GM12878 (cell line): ENCODE measurements around the gene CEP126. TPM values are rescaled to one million over a fixed set of nuclear protein-coding genes. Genes with fewer than 3 reads are reported as not detected.

ENCODE experiments used
- ATAC-seq: fragments of 200-7000 bp; cut with Tn5 transposase; 3 replicates; pipeline ENCODE4 v1.9.1; 2020; ENCODE audit warnings: mild to moderate bottlenecking, moderate library complexity
- BruUV-seq: library from RNA; stranded (reverse); fragments of 400-500 nt; replicated peaks from 2 replicates; lab custom pipeline; 2021; lab: Mats Ljungman, UMichigan
- CTCF ChIA-PET: fragments of 300-600 bp; sonication (Branson Sonifier 250); formaldehyde crosslinking; extraction: SDS; loops from one replicate; lab custom pipeline; 2021; ENCODE audit warnings: inconsistent platforms; lab: Yijun Ruan, JAX
- POLR2A ChIA-PET: fragments of 350-600 bp; formaldehyde crosslinking; extraction: SDS; loops from one replicate; lab custom pipeline; 2021; ENCODE audit warnings: inconsistent platforms; lab: Charles Lee
- RAD21 ChIA-PET: fragments of 300-600 bp; sonication (Branson Sonifier 250); formaldehyde crosslinking; loops from one replicate; lab custom pipeline; 2023; ENCODE audit warnings: antibody characterized with exemption; ENCODE audit not compliant: unreplicated experiment; lab: Charles Lee
- SMC1A ChIA-PET: fragments of 300-600 bp; sonication (Branson Sonifier 250); formaldehyde crosslinking; loops from one replicate; lab custom pipeline; 2023; ENCODE audit not compliant: unreplicated experiment, uncharacterized antibody; lab: Charles Lee
- DNase-seq: peaks from one replicate; pipeline ENCODE4 v3.0.0-alpha.2; 2011; ENCODE audit warnings: low read depth, low spot score
- FAIRE-seq: peaks from 3 replicates; lab custom pipeline; 2011; peaks lifted over from hg19 to GRCh38; lab: Jason Lieb, UNC
- H2AFZ ChIP-seq: 2 replicates; pipeline ENCODE4 v1.6.0; 2011; ENCODE audit warnings: low read depth, low read length, control low read depth; ENCODE audit not compliant: control insufficient read depth
- H3K27ac ChIP-seq: 2 replicates; pipeline ENCODE4 v1.5.1; 2011; ENCODE audit warnings: control low read depth; ENCODE audit not compliant: control insufficient read depth, insufficient read depth
- H3K27me3 ChIP-seq, 2 experiments: replicated peaks in 1 of 2; 2 replicates each; pipeline versions ENCODE4 v1.6.0 to v1.6.1; 2011; ENCODE audit warnings: low read length in 1 of 2; ENCODE audit not compliant: control insufficient read depth in 2 of 2, insufficient read depth in 2 of 2
- H3K36me3 ChIP-seq, 2 experiments: 2 replicates each; pipeline ENCODE4 v1.5.1; 2011; ENCODE audit warnings: low read length in 1 of 2; ENCODE audit not compliant: control insufficient read depth in 2 of 2, insufficient read depth in 2 of 2
- H3K4me1 ChIP-seq: 2 replicates; pipeline ENCODE4 v1.6.1; 2011; ENCODE audit warnings: mild to moderate bottlenecking, low read length, moderate library complexity, mixed read lengths; ENCODE audit not compliant: control insufficient read depth, insufficient read depth
- H3K4me2 ChIP-seq: 2 replicates; pipeline ENCODE4 v1.6.0; 2011; ENCODE audit warnings: control low read depth; ENCODE audit not compliant: control insufficient read depth, insufficient read depth
- H3K4me3 ChIP-seq: fragments of 200-600 bp; sonication (generic); 2 replicates; pipeline ENCODE4 v1.5.1; 2016
- H3K79me2 ChIP-seq: 2 replicates; pipeline ENCODE4 v1.6.0; 2011; ENCODE audit warnings: low read length; ENCODE audit not compliant: control insufficient read depth, insufficient read depth
- H3K9ac ChIP-seq: 2 replicates; pipeline ENCODE4 v1.8.0; 2011; ENCODE audit warnings: low read length, control low read depth, mixed read lengths; ENCODE audit not compliant: control insufficient read depth, insufficient read depth
- H3K9me3 ChIP-seq: replicated peaks from 3 replicates; pipeline ENCODE4 v1.5.1; 2011; ENCODE audit warnings: mild to moderate bottlenecking, low read length; ENCODE audit not compliant: control insufficient read depth, insufficient read depth
- H4K20me1 ChIP-seq: 2 replicates; pipeline ENCODE4 v1.6.0; 2011; ENCODE audit not compliant: control insufficient read depth, insufficient read depth
- CEBPB ChIP-seq, 2 experiments: fragments of 150-350 bp in 1 of 2; IDR thresholded peaks; 2 replicates each; pipeline ENCODE4 v1.6.1; 2012 to 2014; ENCODE audit warnings: low read depth in 2 of 2, low read length in 2 of 2, borderline replicate concordance in 1 of 2, inconsistent platforms in 1 of 2
- DPF2 ChIP-seq: fragments of 450-650 bp; IDR thresholded peaks from 2 replicates; pipeline ENCODE4 v1.6.1; 2017; ENCODE audit warnings: mild to moderate bottlenecking
- ESRRA ChIP-seq: IDR thresholded peaks from 2 replicates; pipeline ENCODE4 v1.6.1; 2012; ENCODE audit warnings: mild to moderate bottlenecking, low read length, improper control_type of control experiment
- ETV6 ChIP-seq, 2 experiments: fragments of 450-650 bp in 1 of 2; IDR thresholded peaks in 1 of 2; conservative IDR thresholded peaks in 1 of 2; 2 replicates each; pipeline ENCODE4 v1.6.1; 2014; ENCODE audit warnings: antibody characterized with exemption in 1 of 2, borderline replicate concordance in 1 of 2, low read depth in 1 of 2, mild to moderate bottlenecking in 1 of 2, moderate library complexity in 1 of 2
- NFXL1 ChIP-seq: fragments of 450-650 bp; IDR thresholded peaks from 2 replicates; pipeline ENCODE4 v1.6.1; 2017; ENCODE audit warnings: antibody characterized with exemption, mild to moderate bottlenecking, borderline replicate concordance
- PAX8 ChIP-seq: fragments of 450-650 bp; IDR thresholded peaks from 2 replicates; pipeline ENCODE4 v1.6.1; 2017; ENCODE audit warnings: mild to moderate bottlenecking, moderate library complexity
- SMAD5 ChIP-seq: IDR thresholded peaks from 2 replicates; pipeline ENCODE4 v1.6.1; 2016; ENCODE audit warnings: antibody characterized with exemption, low read depth
- TAF1 ChIP-seq: IDR thresholded peaks from 2 replicates; pipeline ENCODE4 v1.6.1; 2011; ENCODE audit warnings: mild to moderate bottlenecking, low read depth, low read length, borderline replicate concordance
- ZNF207 ChIP-seq: fragments of 450-650 bp; IDR thresholded peaks from 2 replicates; pipeline ENCODE4 v1.6.1; 2014; ENCODE audit warnings: antibody characterized with exemption, mild to moderate bottlenecking, borderline replicate concordance
- ZNF24 ChIP-seq: fragments of 450-650 bp; IDR thresholded peaks from 2 replicates; pipeline ENCODE4 v1.6.1; 2017; ENCODE audit warnings: antibody characterized with exemption, mild to moderate bottlenecking
- WGBS: methylation state at CpG from one replicate; pipeline ENCODE4 v1.1.6; 2016; ENCODE audit warnings: low lambda C conversion rate; ENCODE audit not compliant: insufficient replicate concordance, insufficient coverage; ENCODE audit errors: missing lambda C conversion rate; 5-methylcytosine and 5-hydroxymethylcytosine counted together
- in situ Hi-C: fragments of 300-500 bp; cut with MboI; formaldehyde crosslinking; loops from 9 replicates; pipeline ENCODE4 v1.14.3; 2018; ENCODE audit warnings: mixed read lengths
- intact Hi-C: fragments of 100-400 bp; cut with micrococcal nuclease; formaldehyde crosslinking; loops from one replicate; pipeline ENCODE4 v1.14.2; 2022; ENCODE audit not compliant: unreplicated experiment
- polyA plus RNA-seq, 11 experiments: library from polyadenylated mRNA; depleted of rRNA in 4 of 11; unstranded in 6 of 11; stranded (reverse) in 5 of 11; fragments of >200 nt; fragmentation: Nextera tagmentation in 4 of 11; fragmentation: Illumina TruSeq in 1 of 11; extraction: Ambion mirVana in 4 of 11; extraction: Trizol in 1 of 11; gene quantifications; 1 replicate in 1 of 11; 2 replicates in 10 of 11; pipeline versions ENCODE4 v1.2.1 to v1.2.3, GENCODE V29; 2011 to 2016; ENCODE audit warnings: inconsistent platforms in 2 of 11, missing spikeins in 2 of 11, low read depth in 1 of 11
- total RNA-seq, 4 experiments: library from RNA; depleted of rRNA in 3 of 4; stranded (reverse); fragments of >200 nt in 3 of 4; fragmentation: Illumina TruSeq in 1 of 4; extraction: Trizol in 1 of 4; gene quantifications; 2 replicates each; pipeline versions ENCODE4 v1.2.1 to v1.2.3, GENCODE V29; 2013 to 2021
- TF ChIP-seq, protein P1 (sequence below): fragments of 450-650 bp; IDR thresholded peaks from 2 replicates; pipeline ENCODE4 v1.6.1; 2017; ENCODE audit warnings: mild to moderate bottlenecking, moderate library complexity
- TF ChIP-seq, protein P2 (sequence below): IDR thresholded peaks from 2 replicates; pipeline ENCODE4 v1.6.1; 2011; ENCODE audit warnings: borderline replicate concordance, low read depth, mild to moderate bottlenecking, moderate library complexity, mixed read lengths, low read length; ENCODE audit not compliant: insufficient read depth; ENCODE audit errors: extremely low read length
- TF ChIP-seq, protein P3 (sequence below): IDR thresholded peaks from 2 replicates; pipeline ENCODE4 v1.6.1; 2011; ENCODE audit warnings: borderline replicate concordance, low read depth, mild to moderate bottlenecking, moderate library complexity, low read length; ENCODE audit not compliant: insufficient read depth, poor library complexity, severe bottlenecking
- TF ChIP-seq, protein P4 (sequence below): IDR thresholded peaks from 2 replicates; pipeline ENCODE4 v1.6.1; 2011; ENCODE audit warnings: mild to moderate bottlenecking, low read depth, low read length, moderate library complexity; ENCODE audit not compliant: insufficient replicate concordance

CEP126 gene
- total and polyA plus RNA-seq, 10 of the 15 experiments (the other 5 are each of a cell fraction or from before 2014, with no cell fraction given): 0.01 TPM; not detected in 8

DNA sequence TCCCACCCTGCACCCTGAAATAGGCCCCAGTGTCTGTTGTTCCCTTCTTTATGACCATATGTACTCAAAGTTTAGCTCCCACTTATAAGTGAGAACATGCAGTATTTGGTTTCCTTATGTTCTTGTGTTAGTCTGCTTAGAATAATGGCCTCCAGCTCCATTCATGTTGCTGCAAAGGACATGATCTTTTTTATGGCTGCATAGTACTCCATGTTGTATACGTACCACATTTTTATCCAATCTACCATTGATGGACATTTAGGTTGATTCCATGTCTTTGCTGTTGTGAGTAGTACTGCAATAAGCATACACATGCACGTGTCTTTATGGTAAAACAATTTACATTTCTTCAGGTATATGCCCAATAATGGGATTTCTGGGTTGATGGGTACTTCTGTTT is 60.9 kb downstream of the CEP126 start (continued):
- TF ChIP-seq, protein P1, sequence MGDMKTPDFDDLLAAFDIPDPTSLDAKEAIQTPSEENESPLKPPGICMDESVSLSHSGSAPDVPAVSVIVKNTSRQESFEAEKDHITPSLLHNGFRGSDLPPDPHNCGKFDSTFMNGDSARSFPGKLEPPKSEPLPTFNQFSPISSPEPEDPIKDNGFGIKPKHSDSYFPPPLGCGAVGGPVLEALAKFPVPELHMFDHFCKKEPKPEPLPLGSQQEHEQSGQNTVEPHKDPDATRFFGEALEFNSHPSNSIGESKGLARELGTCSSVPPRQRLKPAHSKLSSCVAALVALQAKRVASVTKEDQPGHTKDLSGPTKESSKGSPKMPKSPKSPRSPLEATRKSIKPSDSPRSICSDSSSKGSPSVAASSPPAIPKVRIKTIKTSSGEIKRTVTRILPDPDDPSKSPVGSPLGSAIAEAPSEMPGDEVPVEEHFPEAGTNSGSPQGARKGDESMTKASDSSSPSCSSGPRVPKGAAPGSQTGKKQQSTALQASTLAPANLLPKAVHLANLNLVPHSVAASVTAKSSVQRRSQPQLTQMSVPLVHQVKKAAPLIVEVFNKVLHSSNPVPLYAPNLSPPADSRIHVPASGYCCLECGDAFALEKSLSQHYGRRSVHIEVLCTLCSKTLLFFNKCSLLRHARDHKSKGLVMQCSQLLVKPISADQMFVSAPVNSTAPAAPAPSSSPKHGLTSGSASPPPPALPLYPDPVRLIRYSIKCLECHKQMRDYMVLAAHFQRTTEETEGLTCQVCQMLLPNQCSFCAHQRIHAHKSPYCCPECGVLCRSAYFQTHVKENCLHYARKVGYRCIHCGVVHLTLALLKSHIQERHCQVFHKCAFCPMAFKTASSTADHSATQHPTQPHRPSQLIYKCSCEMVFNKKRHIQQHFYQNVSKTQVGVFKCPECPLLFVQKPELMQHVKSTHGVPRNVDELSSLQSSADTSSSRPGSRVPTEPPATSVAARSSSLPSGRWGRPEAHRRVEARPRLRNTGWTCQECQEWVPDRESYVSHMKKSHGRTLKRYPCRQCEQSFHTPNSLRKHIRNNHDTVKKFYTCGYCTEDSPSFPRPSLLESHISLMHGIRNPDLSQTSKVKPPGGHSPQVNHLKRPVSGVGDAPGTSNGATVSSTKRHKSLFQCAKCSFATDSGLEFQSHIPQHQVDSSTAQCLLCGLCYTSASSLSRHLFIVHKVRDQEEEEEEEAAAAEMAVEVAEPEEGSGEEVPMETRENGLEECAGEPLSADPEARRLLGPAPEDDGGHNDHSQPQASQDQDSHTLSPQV: no peak

DNA sequence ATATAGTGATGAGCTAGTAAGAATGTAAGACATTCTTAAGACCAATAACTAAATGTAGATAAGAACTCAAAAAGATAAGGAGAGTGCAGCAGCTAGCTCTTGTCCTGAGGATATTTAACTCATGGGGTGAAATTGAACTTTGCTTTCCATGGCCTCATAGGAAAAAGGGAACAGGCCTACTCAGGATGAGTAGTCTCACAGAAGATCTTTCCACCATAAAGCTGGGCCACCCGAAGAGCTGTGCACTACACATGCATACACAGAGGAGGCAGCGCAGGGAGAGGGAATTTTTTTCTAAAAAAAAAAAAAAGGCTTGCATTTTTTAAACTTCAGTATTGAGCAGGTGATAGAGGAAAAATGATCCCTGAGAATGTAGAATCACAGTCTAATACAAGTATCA is 72.6 kb downstream of the CEP126 start:
- H3K27me3 ChIP-seq: no peaks in the 10 kb centered on the region
- no peaks in the 10 kb centered on the region for H4K20me1 ChIP-seq
- H3K27ac ChIP-seq: no peak overlapping the region
- no peak overlapping the region for H3K4me2 ChIP-seq
- H3K79me2 ChIP-seq: no peaks in the 10 kb centered on the region
- H3K36me3 ChIP-seq: no peaks in the 10 kb centered on the region
- H3K9me3 ChIP-seq: no peaks in the 10 kb centered on the region
- no peak for DNase-seq
- in situ Hi-C loops: no loop called here
- intact Hi-C loops: no loop called here
- TF ChIP-seq, protein P2, sequence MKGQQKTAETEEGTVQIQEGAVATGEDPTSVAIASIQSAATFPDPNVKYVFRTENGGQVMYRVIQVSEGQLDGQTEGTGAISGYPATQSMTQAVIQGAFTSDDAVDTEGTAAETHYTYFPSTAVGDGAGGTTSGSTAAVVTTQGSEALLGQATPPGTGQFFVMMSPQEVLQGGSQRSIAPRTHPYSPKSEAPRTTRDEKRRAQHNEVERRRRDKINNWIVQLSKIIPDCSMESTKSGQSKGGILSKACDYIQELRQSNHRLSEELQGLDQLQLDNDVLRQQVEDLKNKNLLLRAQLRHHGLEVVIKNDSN: no peak
- no peak for TF ChIP-seq SMAD5
- no peak for TF ChIP-seq ETV6 (conservative IDR thresholded peaks at IDR 0.05 in 1 of 2, IDR thresholded peaks at IDR 0.05 in 1 of 2; ENCODE audit: borderline replicate concordance in 1 of 2, low read depth in 1 of 2)
- TF ChIP-seq, protein P3, sequence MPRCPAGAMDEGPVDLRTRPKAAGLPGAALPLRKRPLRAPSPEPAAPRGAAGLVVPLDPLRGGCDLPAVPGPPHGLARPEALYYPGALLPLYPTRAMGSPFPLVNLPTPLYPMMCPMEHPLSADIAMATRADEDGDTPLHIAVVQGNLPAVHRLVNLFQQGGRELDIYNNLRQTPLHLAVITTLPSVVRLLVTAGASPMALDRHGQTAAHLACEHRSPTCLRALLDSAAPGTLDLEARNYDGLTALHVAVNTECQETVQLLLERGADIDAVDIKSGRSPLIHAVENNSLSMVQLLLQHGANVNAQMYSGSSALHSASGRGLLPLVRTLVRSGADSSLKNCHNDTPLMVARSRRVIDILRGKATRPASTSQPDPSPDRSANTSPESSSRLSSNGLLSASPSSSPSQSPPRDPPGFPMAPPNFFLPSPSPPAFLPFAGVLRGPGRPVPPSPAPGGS: no peak
- TF ChIP-seq ESRRA: no peak
- no peak for TF ChIP-seq DPF2
- no peak for TF ChIP-seq TAF1
- TF ChIP-seq ZNF207: no peak
- no peak for TF ChIP-seq NFXL1
- TF ChIP-seq ZNF24: no peak
- no peak for TF ChIP-seq CEBPB (IDR thresholded peaks at IDR 0.05; ENCODE audit: borderline replicate concordance in 1 of 2, low read depth in 2 of 2, low read length in 2 of 2)
- TF ChIP-seq, protein P4, sequence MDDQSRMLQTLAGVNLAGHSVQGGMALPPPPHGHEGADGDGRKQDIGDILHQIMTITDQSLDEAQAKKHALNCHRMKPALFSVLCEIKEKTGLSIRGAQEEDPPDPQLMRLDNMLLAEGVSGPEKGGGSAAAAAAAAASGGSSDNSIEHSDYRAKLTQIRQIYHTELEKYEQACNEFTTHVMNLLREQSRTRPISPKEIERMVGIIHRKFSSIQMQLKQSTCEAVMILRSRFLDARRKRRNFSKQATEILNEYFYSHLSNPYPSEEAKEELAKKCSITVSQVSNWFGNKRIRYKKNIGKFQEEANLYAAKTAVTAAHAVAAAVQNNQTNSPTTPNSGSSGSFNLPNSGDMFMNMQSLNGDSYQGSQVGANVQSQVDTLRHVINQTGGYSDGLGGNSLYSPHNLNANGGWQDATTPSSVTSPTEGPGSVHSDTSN: no peak
- TF ChIP-seq PAX8: no peak
- no peak overlapping the region for H3K9ac ChIP-seq
- ChIA-PET POLR2A (no interaction called here), SMC1A (no interaction called here), RAD21 (no interaction called here), CTCF (no interaction called here)
- no peak overlapping the region for H2AFZ ChIP-seq
- no TSS peak for BruUV-seq
- no peak for FAIRE-seq
- no peaks in the 10 kb centered on the region for H3K4me1 ChIP-seq
- ATAC-seq: no peak
- no peak overlapping the region for H3K4me3 ChIP-seq
- 88% methylated on average over 2 of the region's 2 CpGs for WGBS
